UCSD-AML1 (cell line): ENCODE results near the gene TAS2R8.

Source experiments
- DNase-seq: peaks from one replicate; lab custom pipeline; 2025; ENCODE audit not compliant: unreplicated experiment; lab: John Stamatoyannopoulos, UW

Gene TAS2R8

DNA sequence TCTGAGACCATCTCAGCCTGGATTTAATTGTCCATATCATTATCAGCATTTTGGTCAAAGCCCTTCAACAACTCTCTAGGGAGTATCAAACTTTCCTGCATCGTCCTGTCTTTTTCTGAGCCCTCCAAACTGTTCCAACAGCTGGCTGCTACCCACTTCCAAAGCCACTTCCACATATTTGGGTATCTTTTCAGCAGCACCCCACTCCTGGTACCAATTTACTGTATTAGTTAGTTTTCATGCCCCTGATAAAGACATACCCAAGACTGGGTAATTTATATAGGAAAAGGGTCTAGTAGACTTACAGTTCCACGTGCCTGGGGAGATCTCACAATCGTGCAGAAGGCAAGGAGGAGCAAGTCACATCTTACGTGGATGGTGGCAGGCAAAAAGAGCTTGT, 50.9 kb downstream of the TAS2R8 start:
- DNase-seq: no peak
